Measurements from ENCODE around the gene MGAT1.
"Not testable (repeated sequence)": the region's sequence is repeated elsewhere in the genome, so short reads cannot be mapped to it uniquely, and the experiment has no call there.

MGAT1 gene

GRCh38 chr5:180742727-180743126 is 59.9 kb downstream of the MGAT1 start:
- Histone ChIP-seq H3K9me3 (ENCODE audit: control insufficient read depth in 2 of 2, low read length in 2 of 2) (peaks cover 0 to 2% of the 10 kb centered on the region in 2 donors), H3K36me3 (ENCODE audit: control insufficient read depth in 2 of 2, insufficient read depth in 2 of 2, low read length in 2 of 2) (no peaks in the 10 kb centered on the region), H3K4me1 (ENCODE audit: control insufficient read depth, insufficient read depth, low read length) (no peaks in the 10 kb centered on the region), H3K9ac (ENCODE audit: low read length in 2 of 2) (no peak overlapping the region), H3K27me3 (ENCODE audit: control insufficient read depth in 1 of 2, insufficient read depth in 2 of 2, low read length in 2 of 2) (peaks cover 3 to 11% of the 10 kb centered on the region in 2 donors), H3K27ac (ENCODE audit: low read length) (no peak overlapping the region), H3K4me3 (ENCODE audit: low read length in 2 of 2) (no peak overlapping the region)

- H3K27me3 ChIP-seq (ENCODE audit: control insufficient read depth in 1 of 2, insufficient read depth in 2 of 2, low read length in 2 of 2): peaks cover 3 to 14% of the 10 kb centered on the region in 2 donors
- H3K9me3 ChIP-seq (ENCODE audit: control insufficient read depth in 2 of 2, low read length in 2 of 2); H3K4me3 ChIP-seq (ENCODE audit: low read length in 2 of 2); H3K9ac ChIP-seq (ENCODE audit: low read length in 2 of 2); H3K27ac ChIP-seq (ENCODE audit: low read length); H3K36me3 ChIP-seq (ENCODE audit: control insufficient read depth in 2 of 2, insufficient read depth in 2 of 2, low read length in 2 of 2); H3K4me1 ChIP-seq (ENCODE audit: control insufficient read depth, insufficient read depth, low read length): not testable (repeated sequence)
Measured at GRCh38 chr5:180740953-180741352, 61.7 kb downstream of the MGAT1 start.

GRCh38 chr5:180739958-180740357 is 62.6 kb downstream of the MGAT1 start, which contains the start of gene OR2Y1:
TSS of gene OR2Y1 (minus strand) at chr5:180740058. CDS start at chr5:180740058, 0 bp downstream.
- Histone ChIP-seq H3K27ac (ENCODE audit: low read length) (no peak within 1 kb of the TSS), H3K27me3 (ENCODE audit: control insufficient read depth in 1 of 2, insufficient read depth in 2 of 2, low read length in 2 of 2) (peaks cover 3 to 8% of the 10 kb centered on the region in 2 donors), H3K9ac (ENCODE audit: low read length in 2 of 2) (no peak within 1 kb of the TSS), H3K4me1 (ENCODE audit: control insufficient read depth, insufficient read depth, low read length) (no peaks in the 10 kb centered on the region), H3K36me3 (ENCODE audit: control insufficient read depth in 2 of 2, insufficient read depth in 2 of 2, low read length in 2 of 2) (no peaks in the 10 kb centered on the region), H3K4me3 (ENCODE audit: low read length in 2 of 2) (no peak within 1 kb of the TSS), H3K9me3 (ENCODE audit: control insufficient read depth in 2 of 2, low read length in 2 of 2) (peaks cover 0 to 2% of the 10 kb centered on the region in 2 donors)

- H3K9ac ChIP-seq (ENCODE audit: low read length in 2 of 2): no peak overlapping the region
- H3K9me3 ChIP-seq (ENCODE audit: control insufficient read depth in 2 of 2, low read length in 2 of 2): peaks cover 0 to 2% of the 10 kb centered on the region in 2 donors
- no peak overlapping the region for H3K27ac ChIP-seq (ENCODE audit: low read length)
- H3K4me3 ChIP-seq (ENCODE audit: low read length in 2 of 2): no peak overlapping the region
- no peaks in the 10 kb centered on the region for H3K4me1 ChIP-seq (ENCODE audit: control insufficient read depth, insufficient read depth, low read length)
- H3K27me3 ChIP-seq (ENCODE audit: control insufficient read depth in 1 of 2, insufficient read depth in 2 of 2, low read length in 2 of 2): peaks cover 3 to 5% of the 10 kb centered on the region in 2 donors
- no peaks in the 10 kb centered on the region for H3K36me3 ChIP-seq (ENCODE audit: control insufficient read depth in 2 of 2, insufficient read depth in 2 of 2, low read length in 2 of 2)
Measured at GRCh38 chr5:180739271-180739670, 63.3 kb downstream of the MGAT1 start.

GRCh38 chr5:180736536-180736935 is 66.1 kb downstream of the MGAT1 start:
- H3K9me3 ChIP-seq (ENCODE audit: control insufficient read depth in 2 of 2, low read length in 2 of 2): peaks cover 0 to 2% of the 10 kb centered on the region in 2 donors
- H3K27ac ChIP-seq (ENCODE audit: low read length): no peak overlapping the region
- no peak overlapping the region for H3K9ac ChIP-seq (ENCODE audit: low read length in 2 of 2)
- no peaks in the 10 kb centered on the region for H3K36me3 ChIP-seq (ENCODE audit: control insufficient read depth in 2 of 2, insufficient read depth in 2 of 2, low read length in 2 of 2)
- H3K27me3 ChIP-seq (ENCODE audit: control insufficient read depth in 1 of 2, insufficient read depth in 2 of 2, low read length in 2 of 2): peaks cover 0 to 5% of the 10 kb centered on the region in 2 donors
- no peak overlapping the region for H3K4me3 ChIP-seq (ENCODE audit: low read length in 2 of 2)
- H3K4me1 ChIP-seq (ENCODE audit: control insufficient read depth, insufficient read depth, low read length): no peaks in the 10 kb centered on the region

Measured in stomach smooth muscle (tissue), 2 donors.